Adrenal gland (tissue), 5 donors: ENCODE results near the gene PIGU.

Experiments used
- CTCF ChIP-seq, 6 experiments: fragments of 450-650 bp in 4 of 6; fragments of 200-600 bp in 2 of 6; sonication (generic) in 1 of 6; IDR thresholded peaks; 1 replicate in 5 of 6; 2 replicates in 1 of 6; pipeline versions ENCODE4 v1.5.1 to v1.8.0; 2016 to 2021; ENCODE audit warnings: antibody characterized with exemption in 6 of 6, mild to moderate bottlenecking in 2 of 6, moderate library complexity in 1 of 6
- POLR2A ChIP-seq, 2 donors: fragments of 450-650 bp; IDR thresholded peaks; one replicate each; pipeline ENCODE4 v1.6.1; 2017; ENCODE audit warnings: antibody characterized with exemption in 2 of 2, mild to moderate bottlenecking in 2 of 2, moderate library complexity in 1 of 2
- donor health status: DM: no; HTN: no; CAD: no.

- TF ChIP-seq CTCF (IDR thresholded peaks at IDR 0.05), result no peak
- TF ChIP-seq POLR2A (IDR thresholded peaks at IDR 0.05), result no peak
These were observed 130.1 kb downstream of the PIGU start for GRCh38 chr20:34546751-34547181.
